Measurements from ENCODE around the gene WFDC1.

- TF ChIP-seq CTCF (conservative IDR thresholded peaks at IDR 0.05; ENCODE audit: low read depth in 2 of 2) (no peak), POLR2AphosphoS5 (IDR thresholded peaks at IDR 0.05; ENCODE audit: low read depth) (no peak), EZH2 (IDR thresholded peaks at IDR 0.05; ENCODE audit: low read depth, unreplicated experiment) (no peak), JUNB (IDR thresholded peaks at IDR 0.05; ENCODE audit: unreplicated experiment) (no peak), STAT1 (IDR thresholded peaks at IDR 0.05; ENCODE audit: unreplicated experiment) (no peak), CREB1 (CRISPR knock-in tag; IDR thresholded peaks at IDR 0.05; ENCODE audit: low read depth) (no peak), NANOG (IDR thresholded peaks at IDR 0.05; ENCODE audit: borderline replicate concordance) (no peak), ETS1 (IDR thresholded peaks at IDR 0.05) (no peak), REST (IDR thresholded peaks at IDR 0.05; ENCODE audit: unreplicated experiment) (no peak), EZH2phosphoT487 (IDR thresholded peaks at IDR 0.05; ENCODE audit: unreplicated experiment) (no peak), ZNF331 (CRISPR knock-in tag; IDR thresholded peaks at IDR 0.05; ENCODE audit: low read depth) (no peak), ZNF114 (CRISPR knock-in tag; IDR thresholded peaks at IDR 0.05) (no peak)
- TF ChIP-seq, protein P1, sequence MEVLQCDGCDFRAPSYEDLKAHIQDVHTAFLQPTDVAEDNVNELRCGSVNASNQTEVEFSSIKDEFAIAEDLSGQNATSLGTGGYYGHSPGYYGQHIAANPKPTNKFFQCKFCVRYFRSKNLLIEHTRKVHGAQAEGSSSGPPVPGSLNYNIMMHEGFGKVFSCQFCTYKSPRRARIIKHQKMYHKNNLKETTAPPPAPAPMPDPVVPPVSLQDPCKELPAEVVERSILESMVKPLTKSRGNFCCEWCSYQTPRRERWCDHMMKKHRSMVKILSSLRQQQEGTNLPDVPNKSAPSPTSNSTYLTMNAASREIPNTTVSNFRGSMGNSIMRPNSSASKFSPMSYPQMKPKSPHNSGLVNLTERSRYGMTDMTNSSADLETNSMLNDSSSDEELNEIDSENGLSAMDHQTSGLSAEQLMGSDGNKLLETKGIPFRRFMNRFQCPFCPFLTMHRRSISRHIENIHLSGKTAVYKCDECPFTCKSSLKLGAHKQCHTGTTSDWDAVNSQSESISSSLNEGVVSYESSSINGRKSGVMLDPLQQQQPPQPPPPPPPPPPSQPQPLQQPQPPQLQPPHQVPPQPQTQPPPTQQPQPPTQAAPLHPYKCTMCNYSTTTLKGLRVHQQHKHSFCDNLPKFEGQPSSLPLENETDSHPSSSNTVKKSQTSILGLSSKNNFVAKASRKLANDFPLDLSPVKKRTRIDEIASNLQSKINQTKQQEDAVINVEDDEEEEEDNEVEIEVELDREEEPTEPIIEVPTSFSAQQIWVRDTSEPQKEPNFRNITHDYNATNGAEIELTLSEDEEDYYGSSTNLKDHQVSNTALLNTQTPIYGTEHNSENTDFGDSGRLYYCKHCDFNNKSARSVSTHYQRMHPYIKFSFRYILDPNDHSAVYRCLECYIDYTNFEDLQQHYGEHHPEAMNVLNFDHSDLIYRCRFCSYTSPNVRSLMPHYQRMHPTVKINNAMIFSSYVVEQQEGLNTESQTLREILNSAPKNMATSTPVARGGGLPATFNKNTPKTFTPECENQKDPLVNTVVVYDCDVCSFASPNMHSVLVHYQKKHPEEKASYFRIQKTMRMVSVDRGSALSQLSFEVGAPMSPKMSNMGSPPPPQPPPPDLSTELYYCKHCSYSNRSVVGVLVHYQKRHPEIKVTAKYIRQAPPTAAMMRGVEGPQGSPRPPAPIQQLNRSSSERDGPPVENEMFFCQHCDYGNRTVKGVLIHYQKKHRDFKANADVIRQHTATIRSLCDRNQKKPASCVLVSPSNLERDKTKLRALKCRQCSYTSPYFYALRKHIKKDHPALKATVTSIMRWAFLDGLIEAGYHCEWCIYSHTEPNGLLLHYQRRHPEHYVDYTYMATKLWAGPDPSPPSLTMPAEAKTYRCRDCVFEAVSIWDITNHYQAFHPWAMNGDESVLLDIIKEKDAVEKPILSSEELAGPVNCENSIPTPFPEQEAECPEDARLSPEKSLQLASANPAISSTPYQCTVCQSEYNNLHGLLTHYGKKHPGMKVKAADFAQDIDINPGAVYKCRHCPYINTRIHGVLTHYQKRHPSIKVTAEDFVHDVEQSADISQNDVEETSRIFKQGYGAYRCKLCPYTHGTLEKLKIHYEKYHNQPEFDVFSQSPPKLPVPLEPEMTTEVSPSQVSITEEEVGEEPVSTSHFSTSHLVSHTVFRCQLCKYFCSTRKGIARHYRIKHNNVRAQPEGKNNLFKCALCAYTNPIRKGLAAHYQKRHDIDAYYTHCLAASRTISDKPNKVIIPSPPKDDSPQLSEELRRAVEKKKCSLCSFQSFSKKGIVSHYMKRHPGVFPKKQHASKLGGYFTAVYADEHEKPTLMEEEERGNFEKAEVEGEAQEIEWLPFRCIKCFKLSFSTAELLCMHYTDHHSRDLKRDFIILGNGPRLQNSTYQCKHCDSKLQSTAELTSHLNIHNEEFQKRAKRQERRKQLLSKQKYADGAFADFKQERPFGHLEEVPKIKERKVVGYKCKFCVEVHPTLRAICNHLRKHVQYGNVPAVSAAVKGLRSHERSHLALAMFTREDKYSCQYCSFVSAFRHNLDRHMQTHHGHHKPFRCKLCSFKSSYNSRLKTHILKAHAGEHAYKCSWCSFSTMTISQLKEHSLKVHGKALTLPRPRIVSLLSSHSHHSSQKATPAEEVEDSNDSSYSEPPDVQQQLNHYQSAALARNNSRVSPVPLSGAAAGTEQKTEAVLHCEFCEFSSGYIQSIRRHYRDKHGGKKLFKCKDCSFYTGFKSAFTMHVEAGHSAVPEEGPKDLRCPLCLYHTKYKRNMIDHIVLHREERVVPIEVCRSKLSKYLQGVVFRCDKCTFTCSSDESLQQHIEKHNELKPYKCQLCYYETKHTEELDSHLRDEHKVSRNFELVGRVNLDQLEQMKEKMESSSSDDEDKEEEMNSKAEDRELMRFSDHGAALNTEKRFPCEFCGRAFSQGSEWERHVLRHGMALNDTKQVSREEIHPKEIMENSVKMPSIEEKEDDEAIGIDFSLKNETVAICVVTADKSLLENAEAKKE (CRISPR knock-in tag; IDR thresholded peaks at IDR 0.05) = no peak
Observed at GRCh38 chr16:84378099-84378498, 83.4 kb downstream of the WFDC1 start.
